Measurements from ENCODE around the gene DUSP14. TPM values are rescaled to one million over a fixed set of nuclear protein-coding genes. Genes with fewer than 3 reads are reported as not detected.

Gene DUSP14
- total and polyA plus RNA-seq, 2 of the 13 experiments (the other 11 are each of a cell fraction or from before 2014, with no cell fraction given) = 33.5 to 39.8 TPM

GRCh38 chr17:37488009-37488604, 1.6 kb upstream of the DUSP14 start (continued):
- TF ChIP-seq AKAP8 (CRISPR knock-in tag; IDR thresholded peaks at IDR 0.05) (no peak), ZNF740 (CRISPR knock-in tag; IDR thresholded peaks at IDR 0.05) (0 out of 2 replicates have a peak, but pooled peaks have one; percentile 21), ZKSCAN8 (CRISPR knock-in tag; IDR thresholded peaks at IDR 0.05; ENCODE audit: borderline replicate concordance) (peak; percentile 86; the same call in 1 of the 2 replicates), ZNF274 (CRISPR knock-in tag; IDR thresholded peaks at IDR 0.05) (no peak), ZNF256 (CRISPR knock-in tag; conservative IDR thresholded peaks at IDR 0.05) (no peak), HDAC1 (CRISPR knock-in tag; IDR thresholded peaks at IDR 0.05) (peak; percentile 45; the same call in 1 of the 2 replicates), THRA (CRISPR knock-in tag; IDR thresholded peaks at IDR 0.05; ENCODE audit: borderline replicate concordance) (peak; percentile 29; the same call in 1 of the 2 replicates), ZIK1 (CRISPR knock-in tag; IDR thresholded peaks at IDR 0.05; ENCODE audit: borderline replicate concordance, low read depth) (no peak), SIX1 (CRISPR knock-in tag; IDR thresholded peaks at IDR 0.05; ENCODE audit: borderline replicate concordance) (no peak), TGIF2 (CRISPR knock-in tag; IDR thresholded peaks at IDR 0.05) (0 out of 2 replicates have a peak, but pooled peaks have one; percentile 47), SIN3A (IDR thresholded peaks at IDR 0.05; ENCODE audit: borderline replicate concordance, low read depth, low read length) (no peak), ARID2 (CRISPR knock-in tag; IDR thresholded peaks at IDR 0.05; ENCODE audit: borderline replicate concordance) (no peak), SOX13 (IDR thresholded peaks at IDR 0.05) (no peak), SOX13 (CRISPR knock-in tag; conservative IDR thresholded peaks at IDR 0.05 in 1 of 2, IDR thresholded peaks at IDR 0.05 in 1 of 2) (peak in 1 of 2 experiments; percentile 72; a peak in 2 of 4 replicates), TOE1 (CRISPR knock-in tag; IDR thresholded peaks at IDR 0.05) (no peak), CREM (IDR thresholded peaks at IDR 0.05) (peak; percentile 86), CREM (CRISPR knock-in tag; IDR thresholded peaks at IDR 0.05) (no peak), ZNF83 (CRISPR knock-in tag; IDR thresholded peaks at IDR 0.05; ENCODE audit: borderline replicate concordance) (no peak), CCAR2 (optimal IDR thresholded peaks at IDR 0.05; ENCODE audit: low read depth, low read length) (no peak), ZBED4 (CRISPR knock-in tag; IDR thresholded peaks at IDR 0.05; ENCODE audit: borderline replicate concordance) (0 out of 2 replicates have a peak, but pooled peaks have one; percentile 34), PAXIP1 (CRISPR knock-in tag; conservative IDR thresholded peaks at IDR 0.05) (peak; percentile 83)

Data from HepG2 (cell line).